ENCODE results near the gene MFSD6.

Gene MFSD6

GRCh38 chr2:190532581-190532980 lies 124.4 kb downstream of the MFSD6 start:
- no peak for DNase-seq (ENCODE audit: low read depth)

DNA sequence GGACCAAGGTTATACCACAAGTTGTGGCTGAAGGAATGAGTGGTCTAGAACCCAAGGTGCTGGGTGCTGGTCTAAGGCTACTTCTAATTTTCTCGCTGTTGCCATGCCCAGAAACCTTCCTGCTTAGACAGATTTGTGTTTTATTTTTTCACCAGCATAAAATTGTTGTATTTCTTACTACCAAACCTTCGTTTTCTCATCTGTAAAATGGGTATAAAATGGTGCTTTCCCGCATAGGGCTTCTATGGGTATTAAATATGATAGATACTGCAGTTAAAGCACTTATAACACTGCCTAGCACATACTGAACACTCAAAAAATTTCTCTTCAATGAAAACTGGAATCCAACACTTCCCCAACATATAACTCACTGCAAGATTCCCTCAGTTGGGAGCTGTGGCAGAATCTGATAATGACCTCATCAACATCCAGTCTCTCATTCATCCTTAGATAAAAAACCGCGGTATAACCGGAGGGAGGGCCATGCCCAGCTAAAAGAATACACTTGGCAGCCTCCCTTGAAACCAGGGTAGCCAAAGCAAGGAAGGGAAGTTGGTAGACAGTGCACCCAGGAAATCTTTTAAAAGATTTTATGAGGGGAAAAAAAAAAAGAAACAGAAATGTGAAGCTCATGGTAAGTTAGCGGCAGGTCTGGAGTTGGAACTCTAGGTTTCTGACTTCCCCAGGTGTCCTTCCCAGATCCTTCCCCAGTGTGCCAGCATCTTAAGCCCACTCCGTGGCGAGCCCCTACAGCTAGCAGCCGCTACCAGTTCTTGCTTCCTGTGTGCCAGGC lies 125.2 kb downstream of the MFSD6 start:
- no peak for DNase-seq (ENCODE audit: low read depth)

- no peak for DNase-seq (ENCODE audit: low read depth)
These were observed 125.8 kb downstream of the MFSD6 start for GRCh38 chr2:190533968-190534309.

GRCh38 chr2:190534310-190535120 lies 126.4 kb downstream of the MFSD6 start, which contains the start of gene NEMP2:
Gene NEMP2 (minus strand): TSS chr2:190534722. CDS start chr2:190534655, 67 bp downstream.
- peak; percentile 62 for DNase-seq (ENCODE audit: low read depth)

DNA sequence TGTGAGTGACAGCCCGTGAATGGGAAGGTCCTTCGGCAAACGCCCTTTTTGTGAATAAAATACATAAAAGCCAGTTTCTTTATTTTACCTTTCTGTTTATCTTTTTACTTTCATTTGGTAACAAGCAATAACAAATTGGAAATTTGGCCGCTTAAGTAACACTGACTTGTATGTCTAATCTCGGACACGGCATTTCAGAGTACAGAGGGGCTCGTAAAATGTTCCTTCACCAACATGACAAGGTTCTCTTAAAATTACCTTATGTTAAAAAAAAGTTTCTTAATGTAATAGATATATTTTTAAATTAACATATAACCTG lies 126.9 kb downstream of the MFSD6 start:
- DNase-seq (ENCODE audit: low read depth): no peak

DNA sequence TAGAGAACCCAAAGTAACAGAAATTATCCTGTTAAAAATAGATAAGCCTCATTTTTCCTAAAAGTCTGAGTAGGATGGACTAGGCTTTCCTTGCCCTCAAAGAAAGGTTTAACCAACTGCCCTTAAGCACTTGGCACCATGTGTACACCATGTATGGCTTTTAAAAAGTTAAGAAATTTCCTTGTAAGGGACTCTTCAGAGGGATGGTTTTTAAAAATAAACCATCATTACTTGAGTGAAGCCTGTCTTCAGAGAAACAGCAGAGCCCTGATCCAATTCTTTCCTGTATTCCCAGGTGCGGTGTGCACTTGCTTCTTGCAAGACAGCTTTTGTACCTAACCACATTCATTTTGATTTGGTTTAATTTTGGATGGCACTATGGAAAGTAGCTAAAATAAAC lies 127.4 kb downstream of the MFSD6 start:
- DNase-seq (ENCODE audit: low read depth): no peak

DNA sequence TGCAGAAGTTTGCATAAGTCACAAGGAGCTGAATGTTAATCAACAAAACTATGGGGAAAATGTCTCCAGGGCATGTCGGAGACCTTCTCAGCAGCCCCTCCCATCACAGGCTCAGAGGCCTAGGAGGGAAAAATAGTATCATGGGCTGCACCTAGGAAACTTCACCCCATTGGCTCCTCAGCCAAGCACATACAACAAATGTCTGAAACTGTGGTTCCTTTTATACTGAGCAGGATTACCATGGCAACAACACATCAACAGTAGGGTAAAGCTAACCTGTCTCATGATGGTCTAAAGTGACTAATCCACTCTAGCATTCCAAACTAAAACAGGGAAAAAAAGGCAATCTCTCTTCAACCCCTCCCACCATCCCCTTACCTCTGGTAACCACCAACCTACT lies 129.6 kb downstream of the MFSD6 start:
- no peak for DNase-seq (ENCODE audit: low read depth)

GRCh38 chr2:190538201-190538600 lies 130.0 kb downstream of the MFSD6 start:
- no peak for DNase-seq (ENCODE audit: low read depth)

DNA sequence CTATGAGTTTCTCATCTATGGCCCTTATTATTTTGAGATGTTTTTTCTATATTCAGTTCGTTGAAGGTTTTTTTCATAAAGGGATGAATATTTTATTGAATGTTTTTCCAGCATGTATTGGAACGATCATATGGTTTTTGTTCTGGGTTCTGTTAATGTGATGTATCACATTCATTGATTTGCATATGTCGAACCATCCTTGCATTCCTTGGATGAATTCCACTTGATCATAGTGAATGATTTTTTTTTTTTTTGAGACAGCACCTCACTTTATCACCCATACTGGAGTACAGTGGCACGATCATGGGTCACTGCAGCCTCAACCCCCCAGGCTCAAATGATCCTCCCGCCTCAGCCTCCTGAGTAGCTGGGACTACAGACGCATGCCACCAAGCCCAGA lies 131.9 kb downstream of the MFSD6 start:
- no peak for DNase-seq (ENCODE audit: low read depth)

GRCh38 chr2:190545093-190545492 lies 136.9 kb downstream of the MFSD6 start:
- DNase-seq (ENCODE audit: low read depth): no peak

DNA sequence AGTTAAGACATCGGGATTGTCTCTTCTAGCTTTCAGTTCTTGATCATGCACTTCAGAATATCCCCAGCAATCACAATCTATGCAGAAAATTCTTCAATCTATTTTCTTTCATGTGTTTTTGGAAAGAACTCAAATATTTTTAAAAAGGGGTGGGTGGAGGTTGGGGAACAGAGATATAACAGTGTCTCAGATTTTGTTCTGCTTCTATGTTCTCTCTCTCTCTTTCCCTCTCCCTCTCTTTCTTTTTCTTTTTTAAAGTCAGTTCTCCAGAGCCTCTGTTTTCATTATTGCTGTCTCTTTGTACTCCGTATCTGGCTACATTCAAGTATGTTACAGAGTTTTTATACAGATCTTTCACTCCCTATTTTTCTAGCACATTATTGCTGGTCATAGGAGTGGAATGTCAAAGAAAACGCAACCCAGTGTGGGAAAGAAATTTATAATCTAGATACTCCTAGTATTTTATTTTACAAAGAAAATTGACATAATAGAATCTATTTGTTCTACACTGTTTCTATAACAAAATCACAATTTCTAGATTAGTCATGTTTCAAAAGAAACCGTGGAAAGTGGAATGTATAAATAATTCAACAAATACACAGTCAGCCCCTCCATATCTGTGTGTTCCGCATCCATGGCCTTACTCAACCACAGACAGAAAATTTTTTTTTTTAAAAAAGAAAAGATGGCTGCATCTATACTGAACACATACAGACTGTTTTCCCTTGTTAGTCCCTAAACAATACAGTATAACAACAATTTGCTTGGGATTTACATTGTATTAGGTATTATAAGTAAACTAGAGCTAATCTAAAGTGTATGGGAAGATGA lies 137.6 kb downstream of the MFSD6 start:
- no peak for DNase-seq (ENCODE audit: low read depth)

DNA sequence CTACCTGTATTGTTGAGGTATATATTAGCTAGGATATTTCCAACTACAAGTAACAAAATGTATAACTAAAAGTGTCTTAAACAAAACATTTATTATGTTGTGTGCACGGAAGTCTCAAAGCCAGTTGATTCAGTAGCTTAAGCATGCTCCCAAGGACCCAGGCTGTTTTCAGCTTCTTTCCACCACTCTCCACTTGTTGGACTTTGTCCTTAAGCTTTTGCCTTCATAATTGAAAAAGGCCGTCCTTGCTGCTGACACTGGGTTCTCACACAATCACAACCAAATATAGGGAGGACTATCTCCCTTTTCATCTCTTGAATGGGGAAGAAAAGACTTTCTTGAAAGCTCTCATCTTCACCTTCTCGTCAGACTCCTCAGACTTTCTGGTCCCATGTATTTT lies 138.6 kb downstream of the MFSD6 start:
- no peak for DNase-seq (ENCODE audit: low read depth)

DNA sequence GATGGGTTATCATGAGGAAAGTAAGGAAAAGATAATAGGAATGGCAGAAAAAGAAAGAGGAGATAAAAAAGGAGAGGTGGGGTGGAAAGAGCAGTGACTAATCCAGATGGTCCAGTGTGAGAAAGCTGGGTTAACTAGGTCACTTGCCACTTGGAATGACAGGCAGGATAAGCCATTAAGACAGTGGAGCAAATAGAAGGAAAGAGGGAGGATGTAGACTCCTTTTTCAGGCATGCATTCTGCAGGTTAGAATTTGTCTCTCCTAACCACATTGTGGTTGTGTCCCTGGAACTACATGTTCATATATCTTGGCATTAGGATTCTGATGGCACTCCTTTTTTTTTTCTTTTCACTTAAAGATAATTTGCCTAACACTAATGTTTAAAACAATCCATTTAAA lies 139.7 kb downstream of the MFSD6 start:
- no peak for DNase-seq (ENCODE audit: low read depth)

DNA sequence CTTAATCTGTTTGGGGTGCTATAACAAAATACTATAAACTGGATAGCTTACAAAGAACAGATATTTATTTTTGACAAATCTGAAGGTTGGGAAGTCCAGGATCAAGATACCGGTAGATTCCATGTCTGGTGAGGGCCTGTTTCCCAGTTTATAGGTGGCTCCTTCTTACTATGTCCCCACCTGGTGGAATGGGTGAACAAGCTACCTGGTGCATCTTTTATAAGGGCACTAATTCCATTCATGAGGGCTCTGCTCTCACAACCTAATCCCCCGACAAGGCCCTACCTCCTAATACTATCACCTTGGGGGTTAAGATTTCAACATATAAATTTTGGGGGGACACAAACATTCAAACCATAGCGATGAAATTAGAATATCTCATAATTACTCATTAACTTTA lies 142.0 kb downstream of the MFSD6 start:
- no peak for DNase-seq (ENCODE audit: low read depth)
